Activated T-helper 2 cell treated with anti-CD3 and anti-CD28 coated beads, Interferon-gamma antibody, Interleukin-2, Interleukin-4, amounts not matched to agents 10 μg/mL and 5 μg/mL and 100 μg/mL, durations not matched to agents 14 hours and 24 hours and 36 hours (primary cell): Measurements from ENCODE around the gene CCT2. TPM values are rescaled to one million over a fixed set of nuclear protein-coding genes. Genes with fewer than 3 reads are reported as not detected.

Experiments
- DNase-seq: peaks from one replicate; pipeline ENCODE4 v3.0.0; 2021; ENCODE audit warnings: low spot score
- H3K27ac Mint-ChIP-seq: one replicate; pipeline ENCODE4 v1.8.0; 2021; ENCODE audit warnings: mixed read lengths
- H3K27me3 Mint-ChIP-seq: one replicate; pipeline ENCODE4 v1.8.0; 2021; ENCODE audit warnings: low read depth, mixed read lengths
- H3K36me3 Mint-ChIP-seq: one replicate; pipeline ENCODE4 v1.8.0; 2021; ENCODE audit warnings: low read depth, mixed read lengths
- H3K4me1 Mint-ChIP-seq: one replicate; pipeline ENCODE4 v1.8.0; 2021; ENCODE audit warnings: low read depth, mixed read lengths
- H3K4me3 Mint-ChIP-seq: one replicate; pipeline ENCODE4 v1.8.0; 2021; ENCODE audit warnings: low read depth, mild to moderate bottlenecking, moderate library complexity, mixed read lengths
- H3K9me3 Mint-ChIP-seq: one replicate; pipeline ENCODE4 v1.8.0; 2021; ENCODE audit warnings: mixed read lengths
- intact Hi-C: fragments of 100-400 bp; cut with micrococcal nuclease; formaldehyde crosslinking; loops from one replicate; pipeline ENCODE4 v1.15.1; 2023
- total RNA-seq: library from RNA; stranded (reverse); gene quantifications from 2 replicates; pipeline ENCODE4 v1.2.3, GENCODE V29; 2022

The CCT2 gene
- total RNA-seq, 1 donor from 2014 or later: 409 TPM

- H3K9me3 Mint-ChIP-seq: no peaks in the 10 kb centered on the region
- H3K27me3 Mint-ChIP-seq: no peaks in the 10 kb centered on the region
- peaks cover 12% of the 10 kb centered on the region for H3K4me1 Mint-ChIP-seq
- H3K4me3 Mint-ChIP-seq: no peak overlapping the region
- peaks cover 32% of the 10 kb centered on the region for H3K36me3 Mint-ChIP-seq
- DNase-seq: no peak
- H3K27ac Mint-ChIP-seq: no peak overlapping the region
- intact Hi-C loops: no loop called here
These were observed 16.0 kb upstream of the CCT2 start for GRCh38 chr12:69569236-69569635.

GRCh38 chr12:69570000-69570516 is 15.2 kb upstream of the CCT2 start:
- no peaks in the 10 kb centered on the region for H3K27me3 Mint-ChIP-seq
- intact Hi-C loops: loop anchor here (1.0 to 5.0 kb wide), 6 partner anchors 38 to 278 kb away; partner anchors contain the start of gene FRS2
- DNase-seq: no peak
- peaks cover 12% of the 10 kb centered on the region for H3K4me1 Mint-ChIP-seq
- H3K27ac Mint-ChIP-seq: no peak overlapping the region
- H3K9me3 Mint-ChIP-seq: no peaks in the 10 kb centered on the region
- peaks cover 39% of the 10 kb centered on the region for H3K36me3 Mint-ChIP-seq
- H3K4me3 Mint-ChIP-seq: no peak overlapping the region

GRCh38 chr12:69570545-69571399 is 14.5 kb upstream of the CCT2 start:
- H3K27me3 Mint-ChIP-seq: no peaks in the 10 kb centered on the region
- intact Hi-C loops: loop anchor here (1.0 to 5.0 kb wide), 6 partner anchors 38 to 278 kb away; partner anchors contain the start of gene FRS2
- no peak overlapping the region for H3K27ac Mint-ChIP-seq
- H3K4me3 Mint-ChIP-seq: no peak overlapping the region
- no peaks in the 10 kb centered on the region for H3K9me3 Mint-ChIP-seq
- peak; percentile 23 for DNase-seq
- peaks cover 42% of the 10 kb centered on the region for H3K36me3 Mint-ChIP-seq
- peaks cover 12% of the 10 kb centered on the region for H3K4me1 Mint-ChIP-seq

- Mint-ChIP-seq H3K27me3 (no peaks in the 10 kb centered on the region), H3K4me3 (no peak overlapping the region), H3K36me3 (peaks cover 41% of the 10 kb centered on the region), H3K9me3 (no peaks in the 10 kb centered on the region), H3K4me1 (peaks cover 9% of the 10 kb centered on the region), H3K27ac (no peak overlapping the region)
- DNase-seq: no peak
- intact Hi-C loops: no loop called here
These were observed 9.9 kb upstream of the CCT2 start for GRCh38 chr12:69575346-69575745.

- no peaks in the 10 kb centered on the region for H3K27me3 Mint-ChIP-seq
- peaks cover 9% of the 10 kb centered on the region for H3K4me1 Mint-ChIP-seq
- no peaks in the 10 kb centered on the region for H3K9me3 Mint-ChIP-seq
- DNase-seq: no peak
- no peak overlapping the region for H3K4me3 Mint-ChIP-seq
- no peak overlapping the region for H3K27ac Mint-ChIP-seq
- H3K36me3 Mint-ChIP-seq: peaks cover 26% of the 10 kb centered on the region
- intact Hi-C loops: no loop called here
These were observed 7.0 kb upstream of the CCT2 start for GRCh38 chr12:69578283-69578682.

- Mint-ChIP-seq H3K27ac (no peak overlapping the region), H3K4me3 (no peak overlapping the region), H3K27me3 (no peaks in the 10 kb centered on the region), H3K9me3 (no peaks in the 10 kb centered on the region), H3K36me3 (peaks cover 20% of the 10 kb centered on the region), H3K4me1 (peaks cover 9% of the 10 kb centered on the region)
- intact Hi-C loops: no loop called here
- no peak for DNase-seq
These were observed 6.2 kb upstream of the CCT2 start for GRCh38 chr12:69579029-69579428.

- DNase-seq: no peak
- Mint-ChIP-seq H3K4me3 (no peak overlapping the region), H3K9me3 (no peaks in the 10 kb centered on the region), H3K36me3 (peaks cover 10% of the 10 kb centered on the region), H3K27me3 (no peaks in the 10 kb centered on the region), H3K4me1 (peaks cover 11% of the 10 kb centered on the region), H3K27ac (no peak overlapping the region)
- intact Hi-C loops: loop anchor here (10.0 kb wide), 1 partner anchor 425 kb away; no protein-coding TSS in a partner anchor
These were observed 5.2 kb upstream of the CCT2 start for GRCh38 chr12:69580074-69580473.

- intact Hi-C loops: loop anchor here (10.0 kb wide), 1 partner anchor 428 kb away; no protein-coding TSS in a partner anchor
- H3K27ac Mint-ChIP-seq: no peak overlapping the region
- peaks cover 21% of the 10 kb centered on the region for H3K36me3 Mint-ChIP-seq
- H3K4me1 Mint-ChIP-seq: peaks cover 16% of the 10 kb centered on the region
- H3K9me3 Mint-ChIP-seq: no peaks in the 10 kb centered on the region
- DNase-seq: no peak
- no peak overlapping the region for H3K4me3 Mint-ChIP-seq
- H3K27me3 Mint-ChIP-seq: no peaks in the 10 kb centered on the region
These were observed 2.1 kb upstream of the CCT2 start for GRCh38 chr12:69583203-69583602.

GRCh38 chr12:69588527-69588926 is 3.3 kb downstream of the CCT2 start:
- Mint-ChIP-seq H3K27ac (no peak overlapping the region), H3K9me3 (no peaks in the 10 kb centered on the region), H3K4me3 (no peak overlapping the region), H3K27me3 (no peaks in the 10 kb centered on the region), H3K36me3 (peaks cover 71% of the 10 kb centered on the region), H3K4me1 (peaks cover 18% of the 10 kb centered on the region)
- intact Hi-C loops: loop anchor here (5.0 to 10.0 kb wide), 2 partner anchors 116 to 434 kb away; partner anchors contain the start of gene FRS2
- DNase-seq: no peak

- no peaks in the 10 kb centered on the region for H3K27me3 Mint-ChIP-seq
- no peak for DNase-seq
- H3K36me3 Mint-ChIP-seq: peaks cover 76% of the 10 kb centered on the region
- no peak overlapping the region for H3K27ac Mint-ChIP-seq
- no peak overlapping the region for H3K4me3 Mint-ChIP-seq
- intact Hi-C loops: loop anchor here (5.0 to 10.0 kb wide), 2 partner anchors 117 to 434 kb away; partner anchors contain the start of gene FRS2
- peaks cover 18% of the 10 kb centered on the region for H3K4me1 Mint-ChIP-seq
- no peaks in the 10 kb centered on the region for H3K9me3 Mint-ChIP-seq
These were observed 3.8 kb downstream of the CCT2 start for GRCh38 chr12:69589082-69589481.

GRCh38 chr12:69595689-69596088 is 10.4 kb downstream of the CCT2 start:
- Mint-ChIP-seq H3K4me1 (peaks cover 7% of the 10 kb centered on the region), H3K9me3 (no peaks in the 10 kb centered on the region), H3K4me3 (no peak overlapping the region), H3K27me3 (no peaks in the 10 kb centered on the region), H3K27ac (no peak overlapping the region), H3K36me3 (peaks cover 84% of the 10 kb centered on the region)
- intact Hi-C loops: no loop called here
- no peak for DNase-seq

- Mint-ChIP-seq H3K9me3 (peaks cover 4% of the 10 kb centered on the region), H3K27ac (no peak overlapping the region), H3K27me3 (no peaks in the 10 kb centered on the region), H3K36me3 (peaks cover 84% of the 10 kb centered on the region), H3K4me1 (peaks cover 4% of the 10 kb centered on the region), H3K4me3 (no peak overlapping the region)
- DNase-seq: no peak
- intact Hi-C loops: no loop called here
These were observed 13.0 kb downstream of the CCT2 start for GRCh38 chr12:69598174-69598753.

- Mint-ChIP-seq H3K27ac (no peak overlapping the region), H3K36me3 (peaks cover 68% of the 10 kb centered on the region), H3K9me3 (peaks cover 4% of the 10 kb centered on the region), H3K4me1 (peaks cover 3% of the 10 kb centered on the region), H3K27me3 (no peaks in the 10 kb centered on the region), H3K4me3 (no peak overlapping the region)
- DNase-seq: no peak
- intact Hi-C loops: no loop called here
These were observed 15.5 kb downstream of the CCT2 start for GRCh38 chr12:69600804-69601203.
